Muscle layer of duodenum (tissue), 2 donors: ENCODE data around the gene MROH2A.
"Not testable (repeated sequence)": the region's sequence is repeated elsewhere in the genome, so short reads cannot be mapped to it uniquely, and the experiment has no call there.

Source experiments
- H3K27ac ChIP-seq: one replicate; pipeline ENCODE4 v1.7.0; 2013; ENCODE audit warnings: mild to moderate bottlenecking, low read length
- H3K27me3 ChIP-seq: one replicate; pipeline ENCODE4 v1.7.0; 2013; ENCODE audit warnings: low read depth, mild to moderate bottlenecking, control low read depth, low read length
- H3K36me3 ChIP-seq, 2 donors: one replicate each; pipeline ENCODE4 v1.7.0; 2013; ENCODE audit warnings: low read length in 2 of 2, control low read depth in 1 of 2, mild to moderate bottlenecking in 1 of 2; ENCODE audit not compliant: insufficient read depth in 2 of 2, control insufficient read depth in 1 of 2
- H3K4me1 ChIP-seq, 2 donors: one replicate each; pipeline ENCODE4 v1.7.0; 2013; ENCODE audit warnings: low read length in 2 of 2, mild to moderate bottlenecking in 2 of 2, control low read depth in 1 of 2, moderate library complexity in 1 of 2; ENCODE audit not compliant: insufficient read depth in 2 of 2, control insufficient read depth in 1 of 2
- H3K4me3 ChIP-seq, 2 donors: one replicate each; pipeline ENCODE4 v1.7.0; 2013; ENCODE audit warnings: low read length in 2 of 2, low read depth in 1 of 2, mild to moderate bottlenecking in 1 of 2
- H3K9me3 ChIP-seq, 2 donors: one replicate each; pipeline ENCODE4 v1.7.0; 2013; ENCODE audit warnings: low read length in 2 of 2, control low read depth in 1 of 2, mild to moderate bottlenecking in 1 of 2; ENCODE audit not compliant: control insufficient read depth in 1 of 2
- donor health status: healthy.

The MROH2A gene

GRCh38 chr2:233778030-233778429 is at the start of gene MROH2A:
Gene MROH2A, plus strand, starts transcription at chr2:233778330. Its CDS starts 1,029 bp downstream, at chr2:233779359.
- H3K27me3 ChIP-seq, result no peaks in the 10 kb centered on the region
- no peaks in the 10 kb centered on the region for H3K4me1 ChIP-seq

DNA sequence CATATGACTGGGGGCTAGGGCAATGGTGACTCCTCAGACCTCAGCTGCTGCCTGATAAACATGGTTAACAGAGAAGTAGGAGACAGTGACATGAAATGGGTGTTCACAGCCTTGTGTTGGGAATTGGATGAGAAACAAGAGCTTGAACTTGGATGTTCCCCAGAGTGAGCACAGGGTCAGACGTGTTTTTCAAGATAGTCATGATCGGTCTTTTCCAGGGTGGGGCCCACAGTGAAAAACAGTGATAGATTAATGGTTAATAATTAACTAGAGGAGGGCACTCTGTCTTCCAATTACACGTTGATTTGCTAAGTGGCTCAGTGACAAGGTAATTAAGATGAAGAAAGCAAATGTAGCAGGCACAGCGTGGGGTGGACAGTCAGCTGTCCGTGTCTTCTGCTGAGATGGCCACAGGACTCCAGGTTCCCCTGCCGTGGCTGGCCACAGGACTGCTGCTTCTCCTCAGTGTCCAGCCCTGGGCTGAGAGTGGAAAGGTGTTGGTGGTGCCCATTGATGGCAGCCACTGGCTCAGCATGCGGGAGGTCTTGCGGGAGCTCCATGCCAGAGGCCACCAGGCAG is 49.3 kb upstream of the MROH2A start, which contains the start of gene UGT1A3:
UGT1A3 (plus strand) TSS at position 320 of the 579 bp plus-strand sequence; CDS start at position 405, 85 bp downstream.
- Histone ChIP-seq H3K4me3 (no peak within 1 kb of the TSS), H3K4me1 (no peaks in the 10 kb centered on the region), H3K27ac (no peak within 1 kb of the TSS), H3K9me3 (no peaks in the 10 kb centered on the region), H3K36me3 (no peaks in the 10 kb centered on the region), H3K27me3 (no peaks in the 10 kb centered on the region)

More at GRCh38 chr2:233778030-233778429, at the start of gene MROH2A:
- H3K9me3 ChIP-seq, result peaks cover 0 to 7% of the 10 kb centered on the region in 2 donors
- no peak within 1 kb of the TSS for H3K4me3 ChIP-seq
- no peaks in the 10 kb centered on the region for H3K36me3 ChIP-seq
- no peak within 1 kb of the TSS for H3K27ac ChIP-seq

GRCh38 chr2:233736868-233737653 is 41.1 kb upstream of the MROH2A start:
- not testable (repeated sequence) for H3K4me3 ChIP-seq, H3K9me3 ChIP-seq, H3K27me3 ChIP-seq, H3K4me1 ChIP-seq, H3K36me3 ChIP-seq, H3K27ac ChIP-seq

DNA sequence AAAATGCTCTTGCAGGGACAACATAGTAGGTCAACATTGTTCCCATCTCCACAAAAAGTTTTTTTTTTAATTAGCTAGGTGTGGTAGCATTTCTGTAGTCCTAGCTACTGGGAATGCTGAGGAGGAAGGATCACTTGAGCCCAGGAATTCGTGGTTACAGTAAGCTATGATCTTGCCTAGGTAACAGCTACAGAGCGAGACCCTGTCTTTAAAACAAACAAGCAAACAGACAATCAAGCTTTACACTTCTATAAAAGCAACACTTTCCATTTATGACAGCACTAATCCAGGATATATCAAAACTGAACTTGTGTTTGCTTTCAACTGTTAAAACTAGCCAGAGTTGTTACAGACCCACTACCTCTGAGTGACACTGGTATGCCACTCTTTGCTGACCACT is 37.3 kb upstream of the MROH2A start:
- Histone ChIP-seq H3K4me1 (no peaks in the 10 kb centered on the region), H3K36me3 (no peaks in the 10 kb centered on the region), H3K4me3 (no peak overlapping the region), H3K27ac (no peak overlapping the region), H3K9me3 (no peaks in the 10 kb centered on the region), H3K27me3 (no peaks in the 10 kb centered on the region)

DNA sequence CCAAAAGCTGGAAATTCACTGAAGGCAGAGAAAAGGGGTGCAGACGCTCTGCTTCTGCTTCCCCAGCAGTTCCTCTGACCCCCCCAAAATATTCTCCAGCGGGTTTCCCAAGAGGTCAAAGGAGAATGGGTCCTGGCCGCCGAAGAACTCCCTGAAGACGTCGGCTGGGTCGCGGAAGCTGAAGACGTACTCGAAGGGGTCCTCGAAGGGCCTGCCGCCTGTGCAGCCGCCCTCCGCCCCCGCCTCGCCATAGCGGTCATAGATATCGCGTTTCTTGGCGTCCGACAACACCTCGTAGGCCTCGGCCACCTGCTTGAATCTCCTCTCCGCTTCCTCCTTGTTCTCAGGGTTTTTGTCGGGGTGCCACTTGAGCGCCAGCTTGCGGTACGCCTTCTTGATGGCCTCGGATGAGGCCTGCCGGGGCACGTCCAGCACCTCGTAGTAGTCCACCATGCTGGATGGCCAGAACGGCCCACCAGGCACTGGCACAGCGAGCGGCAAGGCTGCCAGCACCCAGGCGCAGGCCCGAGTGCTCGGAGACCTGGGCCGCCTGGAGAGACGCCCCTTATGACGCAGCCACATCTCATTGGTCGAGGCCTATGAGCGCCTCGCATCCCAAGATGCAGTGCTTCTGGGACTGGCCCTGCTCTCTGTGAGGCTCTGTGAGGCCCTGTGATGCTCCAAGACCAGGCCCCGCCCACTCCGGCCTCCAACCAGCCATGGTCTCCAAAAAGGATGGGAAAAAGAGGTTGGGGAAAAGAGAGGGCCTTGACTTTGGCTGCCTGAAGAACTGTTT is 34.5 kb upstream of the MROH2A start:
- Histone ChIP-seq H3K4me3 (no peak overlapping the region), H3K27me3 (no peaks in the 10 kb centered on the region), H3K36me3 (no peaks in the 10 kb centered on the region), H3K9me3 (no peaks in the 10 kb centered on the region), H3K4me1 (no peaks in the 10 kb centered on the region), H3K27ac (no peak overlapping the region)

DNA sequence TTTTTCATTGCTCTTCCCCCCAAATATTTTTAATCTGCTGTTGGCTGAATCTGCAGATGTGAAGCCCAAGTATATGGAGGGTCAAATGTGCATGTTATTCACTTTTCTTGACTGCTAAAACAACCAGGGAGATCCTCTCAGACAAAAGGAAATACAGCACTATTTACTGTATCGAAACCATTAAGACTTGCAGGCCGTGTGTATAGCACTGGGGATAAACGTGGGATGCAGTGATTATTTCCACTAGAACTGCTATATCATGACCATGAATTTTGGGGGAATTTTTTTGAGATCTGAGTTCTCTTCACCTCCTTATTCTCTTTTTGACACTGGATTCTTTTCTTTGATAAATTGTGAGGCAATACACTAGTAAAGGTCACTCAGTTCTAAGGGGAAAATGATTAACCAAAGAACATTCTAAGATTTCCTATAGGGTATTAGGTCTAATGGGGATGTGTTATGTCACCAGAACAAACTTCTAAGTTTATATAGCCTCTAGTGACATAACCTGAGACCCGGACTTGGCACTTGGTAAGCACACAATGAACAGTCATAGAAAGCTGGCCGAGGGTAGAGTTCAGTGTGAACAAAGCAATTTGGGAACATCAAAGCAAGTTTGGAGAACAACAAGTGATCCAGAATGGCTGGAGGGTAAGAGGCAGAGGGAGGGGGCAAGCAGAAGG is 32.9 kb upstream of the MROH2A start:
- H3K27ac ChIP-seq, result no peak overlapping the region

DNA sequence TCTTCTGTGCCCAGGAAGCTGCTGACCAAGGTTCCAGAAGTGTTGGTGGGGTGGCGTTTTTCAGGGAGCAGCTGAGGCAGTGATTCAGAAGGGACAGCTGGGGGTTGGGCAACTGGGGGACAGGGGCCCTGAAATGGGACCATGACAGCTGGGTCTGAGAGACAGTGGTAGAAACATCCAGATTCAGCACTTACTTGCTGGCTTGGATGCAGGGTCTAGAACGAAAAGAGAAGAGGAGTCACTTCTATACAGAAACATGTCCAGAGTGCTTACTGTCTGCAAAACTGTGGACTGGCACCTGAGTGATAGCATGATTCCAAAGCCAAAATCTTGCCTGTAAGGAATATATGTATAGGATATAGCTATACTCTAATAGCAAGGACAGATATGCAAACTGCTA is 32.3 kb upstream of the MROH2A start:
- not testable (repeated sequence) for H3K9me3 ChIP-seq, H3K4me1 ChIP-seq, H3K36me3 ChIP-seq, H3K4me3 ChIP-seq, H3K27ac ChIP-seq, H3K27me3 ChIP-seq

More for the DNA sequence above, 32.9 kb upstream of the MROH2A start:
- no peaks in the 10 kb centered on the region for H3K36me3 ChIP-seq
- no peaks in the 10 kb centered on the region for H3K9me3 ChIP-seq
- no peaks in the 10 kb centered on the region for H3K4me1 ChIP-seq
- H3K4me3 ChIP-seq, result no peak overlapping the region
- no peaks in the 10 kb centered on the region for H3K27me3 ChIP-seq

DNA sequence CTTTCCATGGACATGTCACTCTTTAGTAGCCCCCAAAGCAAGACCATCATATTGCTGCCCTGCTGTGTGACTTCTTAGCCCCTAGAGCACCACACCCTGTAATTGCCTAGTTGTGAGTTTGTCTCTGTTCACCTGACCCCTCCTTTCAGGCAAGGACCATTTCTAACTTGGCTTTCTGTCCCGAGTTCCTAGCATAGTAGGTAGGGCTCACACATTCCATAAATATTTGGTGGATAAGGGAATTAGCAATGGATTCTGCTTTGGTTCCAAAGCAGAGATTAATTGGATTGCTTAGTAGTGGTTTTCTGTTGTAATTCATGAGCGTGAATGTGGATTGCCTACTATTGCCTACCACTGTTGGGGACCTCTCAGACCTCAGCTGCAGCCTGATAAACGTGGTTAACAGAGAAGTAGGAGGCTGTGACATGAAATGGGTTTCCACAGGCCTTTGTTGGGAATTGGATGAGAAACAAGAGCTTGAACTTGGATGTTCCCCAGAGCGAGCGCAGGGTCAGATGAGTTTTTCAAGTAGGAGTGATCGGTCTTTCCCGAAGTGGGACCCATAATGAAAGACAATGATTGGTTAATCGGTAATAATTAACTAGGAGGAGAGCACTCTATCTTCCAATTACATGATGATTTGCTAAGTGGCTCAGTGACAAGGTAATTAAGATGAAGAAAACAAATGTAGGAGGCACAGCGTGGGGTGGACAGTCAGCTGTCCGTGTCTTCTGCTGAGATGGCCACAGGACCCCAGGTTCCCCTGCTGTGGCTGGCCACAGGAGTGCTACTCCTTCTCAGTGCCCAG is 31.5 kb upstream of the MROH2A start:
- no peaks in the 10 kb centered on the region for H3K36me3 ChIP-seq
- H3K27me3 ChIP-seq, result no peaks in the 10 kb centered on the region
- H3K9me3 ChIP-seq, result no peaks in the 10 kb centered on the region
- H3K4me3 ChIP-seq, result no peak overlapping the region
- H3K4me1 ChIP-seq, result no peaks in the 10 kb centered on the region
- H3K27ac ChIP-seq, result no peak overlapping the region

- Histone ChIP-seq H3K36me3 (no peaks in the 10 kb centered on the region), H3K4me1 (no peaks in the 10 kb centered on the region), H3K4me3 (no peak overlapping the region), H3K27ac (no peak overlapping the region), H3K27me3 (no peaks in the 10 kb centered on the region), H3K9me3 (no peaks in the 10 kb centered on the region)
Observed at GRCh38 chr2:233747283-233747544, 30.9 kb upstream of the MROH2A start.

GRCh38 chr2:233750689-233751088 is 27.4 kb upstream of the MROH2A start:
- not testable (repeated sequence) for H3K27me3 ChIP-seq, H3K4me3 ChIP-seq, H3K9me3 ChIP-seq, H3K27ac ChIP-seq, H3K36me3 ChIP-seq, H3K4me1 ChIP-seq
